Fibroblast of mammary gland (primary cell): ENCODE data around the gene C3orf18.

Experiments
- DNase-seq: peaks from one replicate; pipeline ENCODE4 v3.0.0-alpha.2; 2010; ENCODE audit warnings: low read depth
- H3K4me3 ChIP-seq: 2 replicates; pipeline ENCODE4 v1.5.1; 2011; ENCODE audit warnings: low read depth, mild to moderate bottlenecking, low read length, moderate library complexity; ENCODE audit not compliant: control insufficient read depth
- CTCF ChIP-seq: conservative IDR thresholded peaks from 2 replicates; pipeline ENCODE4 v1.5.1; 2011; ENCODE audit warnings: low read depth, low read length, inconsistent platforms; ENCODE audit not compliant: control insufficient read depth, insufficient read depth

C3orf18 gene

GRCh38 chr3:50585919-50586762, 18.6 kb upstream of the C3orf18 start:
- no peak for DNase-seq
- no peak for TF ChIP-seq CTCF
- H3K4me3 ChIP-seq: no peak overlapping the region

GRCh38 chr3:50584391-50584790, 16.8 kb upstream of the C3orf18 start:
- H3K4me3 ChIP-seq: no peak overlapping the region
- TF ChIP-seq CTCF: no peak
- peak; percentile 40 for DNase-seq

GRCh38 chr3:50583897-50584296, 16.4 kb upstream of the C3orf18 start:
- TF ChIP-seq CTCF: no peak
- H3K4me3 ChIP-seq: no peak overlapping the region
- DNase-seq: peak; percentile 64

GRCh38 chr3:50582083-50582482, 14.5 kb upstream of the C3orf18 start:
- no peak for TF ChIP-seq CTCF
- no peak for DNase-seq
- H3K4me3 ChIP-seq: no peak overlapping the region

DNA sequence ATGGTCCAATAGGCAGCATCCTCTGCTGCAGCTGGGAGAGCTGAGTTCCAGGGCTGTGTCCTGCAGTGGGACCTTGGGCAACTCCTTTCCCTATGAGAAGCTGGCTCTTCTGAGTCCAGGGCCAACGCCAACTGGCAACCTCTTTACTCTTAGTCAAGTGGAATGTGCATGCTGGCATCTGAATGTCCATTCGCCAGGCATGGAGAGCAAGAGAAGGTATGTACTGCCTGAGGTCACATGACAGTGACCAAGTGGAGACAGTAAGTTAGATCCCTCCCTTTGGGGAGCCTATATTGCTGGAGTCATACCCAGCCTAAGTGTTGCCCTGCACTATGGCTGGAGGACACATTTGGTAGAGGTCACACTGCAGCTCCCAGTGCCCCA, 13.9 kb upstream of the C3orf18 start:
- no peak overlapping the region for H3K4me3 ChIP-seq
- no peak for TF ChIP-seq CTCF
- DNase-seq: no peak

- no peak overlapping the region for H3K4me3 ChIP-seq
- no peak for DNase-seq
These were observed 13.3 kb upstream of the C3orf18 start for GRCh38 chr3:50580683-50581458.

More at GRCh38 chr3:50580683-50581458, 13.3 kb upstream of the C3orf18 start:
- peak; percentile 6 for TF ChIP-seq CTCF
